ENCODE measurements around the gene LHPP.
"Not testable (repeated sequence)": the region's sequence is repeated elsewhere in the genome, so short reads cannot be mapped to it uniquely, and the experiment has no call there.

LHPP gene

DNA sequence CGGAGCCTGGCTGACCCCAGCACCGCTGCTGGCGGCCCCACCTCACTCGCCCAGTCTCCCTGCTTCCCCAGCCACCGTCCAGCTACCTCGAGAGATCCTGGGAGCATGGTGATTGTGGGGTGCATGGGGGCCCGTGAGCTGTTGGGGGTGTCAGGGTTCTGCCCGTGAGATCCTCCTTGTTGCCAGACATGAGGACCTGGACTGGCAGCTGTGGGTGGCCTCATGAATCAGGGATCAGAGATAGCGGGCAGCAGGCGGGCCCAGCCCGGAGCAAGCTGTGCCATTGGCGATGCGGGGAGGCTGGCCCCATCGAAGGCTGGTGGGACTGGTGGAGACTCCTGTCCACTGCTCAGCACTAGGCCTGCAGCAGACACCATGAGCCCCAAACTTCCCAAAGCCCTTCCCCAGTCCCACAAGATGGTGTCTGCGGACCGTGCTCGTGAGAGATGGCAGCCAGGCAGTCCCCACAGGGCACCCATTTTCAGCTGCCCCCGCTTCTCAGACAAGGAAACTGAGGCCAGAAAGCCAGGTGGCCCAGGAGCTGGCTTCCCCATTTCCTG is 75.6 kb downstream of the LHPP start:
- DNase-seq (ENCODE audit: low spot score): no peak

DNA sequence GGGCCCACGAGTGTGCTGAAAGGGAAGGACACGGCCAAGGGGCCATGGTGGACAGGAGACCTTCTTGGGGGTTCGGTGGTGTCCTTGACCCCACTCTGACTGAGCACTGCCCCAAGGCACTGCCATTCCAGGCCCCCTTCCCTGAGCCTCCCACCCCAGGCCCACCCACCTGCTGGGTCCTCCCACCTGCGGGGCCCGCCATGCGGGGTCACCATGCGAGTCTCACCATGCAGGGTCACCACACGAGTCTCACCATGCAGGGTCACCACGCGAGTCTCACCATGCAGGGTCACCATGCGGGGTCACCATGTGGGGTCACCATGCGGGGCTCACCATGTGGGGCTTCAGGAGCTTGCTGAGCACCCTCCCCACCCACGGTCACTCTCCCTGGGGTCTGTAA is 76.3 kb downstream of the LHPP start:
- DNase-seq (ENCODE audit: low spot score): no peak

DNA sequence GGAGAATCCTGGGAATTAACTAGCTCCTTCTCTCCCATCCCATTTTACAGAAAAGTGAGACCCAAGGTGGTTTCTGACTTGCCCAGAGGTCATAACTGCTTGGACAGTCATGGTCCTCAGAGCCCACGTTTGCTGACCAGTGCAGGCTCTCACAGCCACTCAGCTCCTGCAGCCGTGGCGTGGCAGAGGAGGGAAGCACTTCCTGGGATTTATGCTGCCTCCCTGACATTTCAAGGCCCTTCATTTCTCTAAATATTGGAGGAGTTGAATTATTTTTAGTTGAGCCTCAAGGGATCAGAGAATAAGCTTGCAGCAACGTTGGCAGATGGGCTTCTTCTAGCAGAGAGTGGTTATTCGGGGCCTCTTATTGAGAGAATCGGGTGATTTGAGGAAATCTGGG is 77.1 kb downstream of the LHPP start:
- DNase-seq (ENCODE audit: low spot score): no peak

DNA sequence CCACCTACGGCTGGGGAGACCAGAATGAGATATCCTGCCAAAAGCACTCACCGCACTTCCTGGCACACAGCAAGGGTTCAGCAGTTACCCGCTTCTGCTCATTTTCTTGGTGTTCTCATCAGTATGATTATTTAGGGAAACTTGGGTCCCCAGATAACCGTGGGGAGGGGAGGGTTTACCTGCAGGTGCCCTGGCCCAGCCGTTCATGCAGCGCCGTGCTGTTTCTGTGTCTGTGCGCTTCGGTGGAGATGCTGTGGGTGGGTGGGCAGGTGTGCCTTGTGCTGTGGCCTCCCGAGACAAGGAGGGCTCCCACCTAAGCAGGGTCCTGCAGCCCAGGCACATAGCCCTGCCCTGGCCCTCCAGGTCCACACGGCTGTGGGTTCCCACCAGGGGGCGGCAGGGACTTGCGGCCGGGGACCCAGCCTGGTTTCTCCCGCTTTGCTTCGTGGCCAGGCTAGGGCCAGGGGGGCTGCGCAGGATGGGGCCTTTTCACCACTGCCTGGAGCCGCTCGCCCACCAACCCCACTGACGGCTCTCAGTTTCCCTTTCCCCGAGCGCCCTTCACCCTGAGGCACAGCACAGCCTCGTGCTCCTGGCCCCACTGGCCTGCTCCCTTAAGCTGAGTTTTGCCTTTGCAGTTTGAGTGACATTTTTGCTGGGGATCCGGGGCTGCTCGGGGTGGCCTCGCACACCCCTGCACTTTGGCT is 78.5 kb downstream of the LHPP start:
- DNase-seq (ENCODE audit: low spot score): no peak

DNA sequence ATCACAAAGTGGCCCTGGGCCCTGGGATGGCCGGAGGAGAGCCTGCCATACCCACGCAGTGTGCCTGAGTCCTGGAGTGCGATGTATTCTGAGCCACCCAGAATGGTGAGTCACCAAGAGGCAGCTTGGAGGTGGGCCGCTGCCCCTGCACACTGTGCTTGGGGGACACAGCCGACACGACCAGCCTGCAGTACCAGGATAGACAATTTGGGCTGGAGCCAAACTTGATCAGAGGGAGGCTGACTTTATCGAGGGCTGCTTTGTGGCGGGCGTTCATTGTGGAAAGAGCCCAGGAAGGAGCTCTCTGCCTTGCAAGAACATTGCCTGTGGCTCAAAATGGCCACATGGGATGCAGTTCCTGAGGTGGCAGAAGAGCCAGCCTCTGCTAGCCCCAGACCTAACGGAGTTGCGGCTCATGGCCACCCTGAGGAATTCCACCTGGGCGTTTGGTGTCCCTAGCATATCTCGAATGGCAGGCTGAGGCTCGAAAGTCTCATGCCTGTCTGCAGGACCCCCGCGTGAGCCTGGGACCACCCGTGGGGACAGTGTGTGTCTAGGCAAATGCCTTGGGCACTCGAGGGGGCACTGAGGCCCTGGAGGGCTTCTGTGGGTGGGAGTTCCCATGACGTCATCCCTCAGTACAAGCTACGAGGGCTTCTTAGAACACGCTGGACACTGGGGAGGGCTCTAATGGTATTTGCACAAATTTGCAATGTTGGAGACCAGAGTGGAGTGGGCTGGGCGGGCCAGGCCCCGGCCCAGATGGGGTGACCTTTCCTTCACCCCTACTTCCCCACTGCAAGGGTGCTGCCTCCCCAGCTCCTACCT is 79.7 kb downstream of the LHPP start:
- no peak for DNase-seq (ENCODE audit: low spot score)

DNA sequence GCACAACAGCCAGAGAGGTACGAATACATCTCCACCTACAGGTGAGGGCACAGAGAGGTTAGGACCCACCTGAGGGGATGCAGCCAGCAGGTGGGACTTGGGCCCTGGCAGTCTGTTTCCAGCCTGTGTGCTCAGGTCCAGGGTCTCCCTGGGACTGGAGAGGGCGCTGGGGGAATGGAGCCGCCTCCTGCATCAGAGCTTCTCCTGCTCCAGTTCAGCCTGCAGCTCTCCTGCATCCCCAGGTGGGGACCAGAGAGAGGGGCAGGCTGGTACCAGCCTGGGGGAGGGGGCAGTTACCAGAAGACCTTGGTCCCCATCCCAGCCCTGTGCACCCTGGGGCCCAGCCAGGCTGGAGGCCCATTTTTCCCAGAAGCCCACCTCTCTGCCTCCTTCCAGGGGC is 80.7 kb downstream of the LHPP start:
- no peak for DNase-seq (ENCODE audit: low spot score)

DNA sequence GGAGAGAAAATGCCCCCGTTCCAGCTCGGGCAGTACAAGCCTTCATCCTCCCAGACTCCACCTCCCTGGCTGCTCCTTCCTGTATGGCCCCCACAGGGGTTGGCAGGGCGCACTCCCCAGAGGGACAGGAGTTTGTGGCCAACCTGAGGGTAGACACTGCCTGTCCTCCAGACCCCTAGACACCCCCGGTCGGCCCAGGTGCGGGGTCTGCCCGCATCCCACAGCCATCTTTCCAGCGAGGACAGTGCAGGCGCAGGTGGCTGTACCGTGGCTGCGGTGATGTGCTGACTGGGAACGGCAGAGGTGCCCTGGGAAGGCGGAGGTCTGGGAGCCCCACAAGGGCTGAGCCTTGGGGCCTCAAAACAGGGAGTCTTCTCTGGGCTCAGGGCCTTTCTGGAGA is 81.5 kb downstream of the LHPP start:
- DNase-seq (ENCODE audit: low spot score): no peak

DNA sequence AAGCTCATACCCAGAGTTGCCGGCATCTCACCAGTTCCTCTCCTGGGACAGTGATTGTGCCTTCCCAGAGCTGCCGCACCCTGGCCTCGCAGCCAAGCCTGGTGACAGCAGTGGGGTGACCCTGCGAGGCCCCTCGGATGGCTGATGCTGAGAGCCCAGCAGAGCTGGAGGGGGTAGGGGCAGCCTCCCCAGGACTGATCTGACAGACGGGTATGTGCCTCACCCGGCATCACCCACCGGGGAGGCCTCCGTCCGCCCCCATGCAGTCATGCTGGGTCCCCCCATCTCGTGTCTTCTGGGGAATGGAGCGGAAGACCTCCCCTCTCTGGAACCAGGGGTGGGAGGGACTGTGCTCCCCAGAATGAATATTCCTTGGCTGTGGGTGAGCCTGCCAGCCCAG is 82.3 kb downstream of the LHPP start:
- DNase-seq (ENCODE audit: low spot score): no peak

DNA sequence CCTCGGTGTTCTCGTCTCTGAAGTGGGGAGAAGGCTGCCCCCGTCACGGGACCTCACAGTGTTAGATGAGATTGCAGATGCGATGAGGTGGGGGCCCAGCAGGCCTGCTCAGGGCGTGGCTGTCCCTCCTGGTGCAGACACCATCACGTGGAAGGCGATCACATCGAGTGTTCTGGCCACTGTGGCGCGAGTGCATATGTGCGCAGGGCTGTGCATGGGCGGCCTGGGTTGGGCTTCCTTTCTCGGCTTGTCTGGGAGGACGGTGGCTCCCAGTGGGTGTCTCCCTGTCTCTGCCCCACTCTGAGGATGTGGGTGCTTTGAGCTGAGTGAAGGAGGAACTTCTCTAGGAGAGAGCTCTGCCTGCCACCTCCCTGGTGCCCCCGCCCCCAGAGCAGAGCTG is 83.1 kb downstream of the LHPP start:
- no peak for DNase-seq (ENCODE audit: low spot score)

DNA sequence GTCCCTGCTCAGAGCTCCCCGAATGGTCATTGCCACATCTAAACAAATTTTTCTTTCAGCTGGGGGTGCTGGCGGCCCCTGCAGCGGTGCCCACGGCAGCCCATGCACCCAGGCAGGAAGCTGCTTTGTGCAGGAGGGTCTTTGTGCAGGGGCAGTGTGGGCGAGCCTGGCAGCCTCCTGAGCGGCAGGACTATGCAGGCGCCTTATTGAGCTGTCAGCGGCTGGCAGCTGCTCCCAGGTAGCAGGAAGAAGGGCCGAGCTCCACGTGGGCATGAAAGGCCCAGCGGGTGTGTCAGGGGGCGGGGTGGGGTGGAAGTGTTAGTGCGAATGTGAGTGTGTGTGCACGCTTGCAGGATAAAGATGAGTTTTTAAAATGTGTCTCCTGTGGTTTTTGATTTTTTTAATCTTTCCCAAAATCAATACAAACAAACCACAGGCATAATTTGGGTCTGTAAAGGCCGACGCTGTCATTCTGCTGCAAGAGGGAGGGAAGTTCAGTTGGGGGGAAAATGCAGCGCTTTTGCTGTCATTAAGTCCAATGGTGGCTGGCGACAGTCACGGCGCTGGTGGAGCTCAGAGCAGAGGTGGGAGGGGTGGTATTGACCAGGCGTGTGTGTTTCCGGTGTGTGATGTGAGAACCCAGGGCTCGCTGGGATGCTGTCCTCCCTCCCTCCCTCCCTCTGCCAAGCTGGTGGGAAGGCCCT is 83.9 kb downstream of the LHPP start:
- peak; percentile 56 for DNase-seq (ENCODE audit: low spot score)

DNA sequence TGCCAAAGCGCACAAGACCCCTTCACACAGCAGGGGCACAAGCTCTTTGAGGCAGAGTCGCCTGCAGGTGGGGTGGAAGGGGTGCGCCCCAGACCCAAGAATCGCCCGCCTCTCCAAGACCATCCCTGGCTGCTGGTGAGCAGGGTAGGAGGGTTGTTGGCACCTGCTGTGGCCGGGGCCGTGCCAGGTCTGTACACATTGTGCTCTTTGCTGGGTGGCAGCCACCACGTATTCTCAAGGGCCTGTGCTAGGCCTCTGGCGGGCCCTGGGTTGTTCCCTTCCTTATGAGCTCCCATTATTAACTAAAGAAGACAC is 84.4 kb downstream of the LHPP start:
- DNase-seq (ENCODE audit: low spot score): no peak

DNA sequence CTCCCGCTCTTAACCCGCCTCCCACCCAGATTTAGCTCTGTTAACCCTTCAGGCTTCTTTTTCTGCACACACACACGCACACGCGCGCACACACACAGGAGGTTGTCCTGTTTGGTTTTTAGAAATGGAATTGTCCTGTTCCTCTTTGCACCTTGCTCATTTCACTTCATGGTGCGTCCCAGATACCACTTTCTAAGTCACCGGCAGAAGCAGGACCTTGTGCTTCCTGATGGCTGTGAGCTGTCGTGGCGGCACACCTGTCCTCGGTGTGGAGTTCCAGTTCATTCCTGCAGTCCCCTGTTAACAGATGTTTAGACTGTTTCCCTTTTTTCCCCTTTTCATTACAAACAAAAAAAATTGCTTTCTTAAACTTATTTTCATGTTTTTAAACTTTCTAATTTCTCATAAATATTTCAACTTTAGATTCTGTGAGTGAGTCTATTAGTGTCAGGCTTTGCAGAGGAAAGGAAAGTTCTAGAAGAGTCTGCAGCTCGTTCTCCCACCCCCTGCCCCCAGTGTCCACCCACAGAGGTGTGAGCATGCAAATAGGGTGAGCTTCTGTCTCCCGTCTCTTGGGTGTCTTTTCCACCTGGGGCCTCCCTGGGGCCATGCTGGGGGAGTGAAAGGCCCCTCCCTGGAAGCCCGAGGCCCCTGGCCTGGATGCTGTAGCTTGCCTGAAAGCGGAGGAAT is 85.5 kb downstream of the LHPP start:
- no peak for DNase-seq (ENCODE audit: low spot score)

DNA sequence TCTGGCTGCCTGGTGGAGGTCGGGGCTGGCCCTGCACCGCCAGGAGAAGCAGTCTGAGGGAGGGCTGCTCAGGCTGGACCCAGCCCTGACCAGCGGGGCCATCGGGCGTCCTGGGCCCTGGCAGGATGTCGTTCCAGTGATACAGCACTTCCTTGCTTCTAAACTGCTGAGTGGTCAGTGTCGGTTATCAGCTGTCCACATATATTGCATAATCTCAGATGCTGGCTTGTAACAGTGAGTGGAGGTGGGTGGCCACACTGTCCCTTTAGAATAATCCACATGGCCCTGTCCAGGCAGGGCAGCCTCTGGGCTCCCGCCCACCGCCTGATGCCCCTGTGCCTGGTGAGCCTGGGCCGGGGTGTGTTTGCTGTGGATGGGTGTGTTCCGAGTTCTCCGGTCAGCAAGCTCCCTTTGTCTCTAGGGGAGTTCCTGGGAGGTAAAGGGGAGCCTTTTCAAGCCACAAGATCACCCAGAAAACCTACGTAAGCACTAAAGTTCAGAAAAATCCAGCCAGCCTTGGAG is 86.1 kb downstream of the LHPP start:
- DNase-seq (ENCODE audit: low spot score): no peak

DNA sequence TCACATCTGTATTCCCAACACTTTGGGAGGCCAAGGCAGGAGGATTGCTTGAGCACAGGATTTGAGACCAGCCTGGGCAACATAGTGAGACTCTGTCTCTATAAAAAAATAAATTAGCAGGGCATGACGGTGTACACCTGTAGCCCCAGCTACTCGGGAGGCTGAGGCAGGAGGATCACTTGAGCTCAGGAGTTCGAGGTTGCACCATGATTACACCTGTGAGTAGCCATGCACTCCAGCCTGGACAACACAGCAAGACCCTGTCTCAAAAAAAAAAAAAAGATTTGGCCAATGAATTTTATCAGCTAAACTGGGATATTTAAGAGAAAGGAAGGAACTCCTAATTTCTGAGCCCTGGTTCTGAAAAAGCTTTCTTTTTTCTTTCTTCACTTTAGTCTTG is 87.5 kb downstream of the LHPP start:
- not testable (repeated sequence) for DNase-seq (ENCODE audit: low spot score)

DNA sequence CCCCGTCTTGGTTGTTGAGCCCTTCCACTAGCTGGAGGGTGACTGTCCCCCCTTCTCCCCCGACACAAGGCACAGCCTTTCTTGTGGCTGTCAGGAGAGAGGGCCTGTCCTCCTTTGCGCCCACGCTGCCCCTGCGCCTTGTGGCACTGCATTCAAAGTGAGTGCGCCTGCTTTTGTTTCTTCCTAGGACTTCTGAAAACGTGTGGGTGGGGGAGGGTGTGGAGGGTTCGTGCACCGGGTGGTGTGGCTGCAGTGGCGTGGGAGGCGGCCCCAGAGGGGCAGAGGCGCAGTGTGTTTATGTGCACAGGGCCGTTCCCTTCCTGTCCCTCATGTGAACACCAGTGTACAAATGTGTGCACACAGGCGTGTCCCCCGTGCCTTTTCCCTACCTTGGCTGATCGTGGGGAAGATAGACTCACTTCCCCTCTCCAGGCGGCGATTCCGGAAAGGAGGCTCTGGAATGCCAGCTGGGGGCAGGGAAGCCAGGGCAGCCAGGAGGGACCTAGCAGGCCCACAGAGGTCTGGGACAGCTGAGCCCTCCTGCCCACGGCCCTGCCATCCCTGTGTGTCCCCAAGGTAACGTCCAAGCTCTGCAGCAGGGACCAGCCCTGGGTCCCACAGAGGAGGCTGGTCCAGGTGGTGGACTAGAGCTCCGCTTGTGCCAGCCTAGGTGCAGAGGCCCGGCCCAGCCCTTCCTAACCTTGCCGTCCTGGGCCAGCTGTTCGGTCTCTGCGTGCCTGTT is 88.8 kb downstream of the LHPP start:
- DNase-seq (ENCODE audit: low spot score): no peak

DNA sequence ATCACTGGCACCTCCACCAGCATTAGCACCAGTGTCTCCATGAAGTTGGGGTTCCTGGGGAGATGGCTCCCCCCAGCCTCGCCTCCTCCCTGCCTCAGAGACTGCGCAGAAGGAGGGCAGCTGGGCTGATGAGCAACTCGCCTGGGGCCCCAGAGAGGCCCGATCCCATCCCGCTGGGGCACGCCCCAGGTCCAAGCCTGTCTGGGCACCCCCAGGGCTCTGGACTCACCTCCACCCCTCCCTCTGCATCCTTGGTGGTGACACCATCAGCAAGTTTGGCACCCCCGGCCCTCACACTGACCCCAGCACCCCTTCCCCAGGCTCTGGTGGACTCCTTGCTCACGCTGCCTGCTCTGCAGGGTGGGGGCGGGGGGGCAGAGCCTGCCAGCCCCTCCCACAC is 89.5 kb downstream of the LHPP start:
- DNase-seq (ENCODE audit: low spot score): no peak

DNA sequence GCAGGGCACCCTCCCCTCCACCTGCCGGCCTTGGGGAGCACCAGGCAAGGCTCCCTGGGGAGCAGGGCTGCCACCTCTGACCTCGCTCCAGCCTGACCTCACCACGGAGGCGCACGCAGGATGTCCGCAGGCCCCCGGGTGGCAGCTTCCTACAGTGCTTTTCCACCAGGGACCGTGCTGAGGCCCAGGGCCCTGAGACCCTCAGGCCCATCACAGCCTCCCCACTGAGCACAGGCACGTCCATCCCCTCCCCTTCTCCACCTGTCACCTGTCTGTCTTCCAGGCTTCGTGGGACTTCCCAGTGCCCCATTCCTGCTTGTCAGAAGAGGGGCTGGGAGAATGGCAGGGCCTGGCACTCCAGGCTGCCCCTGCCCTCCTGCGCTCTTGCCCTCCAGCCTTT is 90.1 kb downstream of the LHPP start:
- no peak for DNase-seq (ENCODE audit: low spot score)

DNA sequence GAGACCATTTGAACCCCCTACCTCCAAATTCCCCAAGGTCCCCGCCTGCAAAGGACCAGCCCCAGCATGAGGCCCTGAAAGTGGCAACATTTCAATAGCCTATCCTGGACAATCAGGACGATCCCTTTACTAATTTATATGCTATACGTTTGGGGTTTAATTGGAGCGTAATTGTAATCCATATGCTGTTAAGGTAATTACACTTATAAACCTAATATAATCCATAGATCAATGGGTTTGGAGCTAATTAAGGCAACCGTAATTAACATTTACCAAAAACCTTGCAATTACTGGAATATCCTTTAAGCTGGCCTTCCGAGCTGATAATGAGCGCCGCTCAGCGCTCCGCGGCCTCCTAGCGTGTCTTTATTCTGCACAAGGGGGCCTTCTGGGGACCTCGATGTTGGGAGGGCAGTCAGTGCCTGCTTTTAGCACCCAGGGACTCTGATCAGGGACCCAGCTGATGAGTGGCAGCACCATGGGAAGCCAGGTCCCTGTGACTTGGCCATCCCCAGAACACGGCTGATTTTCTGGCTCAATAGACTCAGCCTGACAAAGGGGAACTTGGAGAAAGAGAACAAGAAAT is 91.2 kb downstream of the LHPP start:
- no peak for DNase-seq (ENCODE audit: low spot score)

DNA sequence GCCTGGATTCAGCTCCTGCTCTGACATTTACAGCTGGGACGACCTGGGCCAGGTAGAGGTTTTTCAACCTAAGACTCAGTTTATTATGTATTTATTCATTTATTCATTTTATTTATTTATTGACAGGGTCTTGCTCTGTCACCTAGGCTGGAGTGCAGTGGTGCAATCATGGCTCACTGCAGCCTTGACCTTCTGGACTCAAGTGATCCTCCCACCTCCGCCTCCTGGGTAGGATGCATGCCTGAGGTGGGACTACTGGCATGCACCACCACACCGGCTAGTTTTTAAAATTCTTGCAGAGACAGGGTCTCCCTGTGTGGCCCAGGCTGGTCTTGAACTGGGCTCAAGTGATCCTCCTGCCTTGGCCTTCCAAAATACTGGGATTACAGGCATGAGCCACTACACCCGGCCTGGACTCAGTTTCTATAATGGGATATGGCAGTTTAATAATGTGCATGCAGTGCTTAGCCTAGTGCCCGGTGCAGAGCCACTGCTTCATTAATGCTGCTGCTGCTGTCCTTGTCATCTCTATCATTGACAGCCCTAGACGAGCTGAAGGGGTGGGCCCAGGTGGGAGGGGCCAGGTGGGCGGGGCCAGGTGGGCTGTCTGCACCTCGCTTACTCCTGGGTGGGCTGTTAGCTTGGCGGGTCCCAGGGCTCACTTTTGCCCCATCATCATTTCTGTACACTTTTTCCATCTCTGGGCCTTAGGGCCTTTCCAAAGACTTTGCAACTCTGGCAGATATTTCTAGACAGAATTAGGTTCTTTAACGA is 92.6 kb downstream of the LHPP start:
- DNase-seq (ENCODE audit: low spot score): no peak

DNA sequence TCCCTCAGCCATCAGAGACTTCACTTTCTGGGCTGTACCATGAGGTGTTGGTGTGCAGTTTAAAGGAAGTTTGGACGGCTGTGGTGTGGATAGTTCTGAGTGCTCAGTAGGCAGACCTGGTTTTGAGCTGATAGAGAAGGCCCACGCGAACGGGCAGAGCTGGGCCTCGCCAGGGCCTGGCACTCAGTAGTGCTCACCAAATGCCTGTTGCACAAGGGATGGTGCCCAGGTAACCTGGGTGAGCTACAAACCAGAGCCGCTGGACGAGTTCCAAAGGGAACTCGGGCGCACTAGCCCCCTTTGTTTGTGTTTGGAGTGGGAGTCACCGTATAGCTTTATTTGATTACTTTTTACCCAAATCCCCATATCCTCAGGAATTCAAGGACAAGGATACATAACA is 95.5 kb downstream of the LHPP start:
- no peak for DNase-seq (ENCODE audit: low spot score)

Data from SW480 (cell line).